Measurements from ENCODE around the gene WDFY3.
A peak's percentile ranks its signal among the peaks of the same experiment; 100 is the strongest.

Gene WDFY3

GRCh38 chr4:84912741-84913140, 53.7 kb downstream of the WDFY3 start:
- DNase-seq (ENCODE audit: low spot score): no peak

DNA sequence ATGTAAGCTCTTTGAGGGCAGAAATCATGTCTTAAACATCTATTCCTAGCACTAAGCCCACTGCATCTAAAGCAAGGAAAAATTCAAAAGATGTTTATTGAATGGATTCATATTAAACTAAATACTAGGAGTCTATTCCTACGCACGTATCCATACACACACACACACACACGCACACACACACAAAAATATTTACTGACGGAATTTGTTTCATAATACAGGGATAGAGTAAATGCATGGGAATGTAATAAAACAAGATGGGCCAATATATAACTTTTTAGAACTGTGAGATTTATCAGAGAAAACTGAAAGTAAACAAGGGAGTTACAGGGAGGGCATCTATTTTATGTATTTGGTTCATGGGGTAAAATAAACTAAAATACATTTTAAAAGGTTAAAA, 57.6 kb downstream of the WDFY3 start:
- DNase-seq (ENCODE audit: low spot score): no peak

DNA sequence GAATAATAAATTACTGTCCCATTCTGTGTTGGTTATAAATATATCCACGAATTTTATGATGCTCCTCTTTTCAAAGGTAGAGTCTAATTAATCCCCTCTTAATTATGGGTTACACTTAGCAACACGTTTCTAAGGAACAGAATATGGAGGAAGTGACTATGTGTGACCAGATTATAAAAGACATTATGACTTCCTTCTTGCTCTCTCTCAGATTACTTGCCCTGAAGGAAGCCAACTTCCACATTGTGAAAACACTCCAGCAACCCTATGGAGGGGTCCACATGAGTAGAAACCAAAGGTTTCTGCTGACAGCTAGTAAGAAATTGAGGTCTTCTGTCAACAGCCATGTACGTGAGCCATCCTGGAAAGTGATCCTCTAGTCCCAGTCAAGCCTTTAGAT, 59.3 kb downstream of the WDFY3 start:
- DNase-seq (ENCODE audit: low spot score): no peak

DNA sequence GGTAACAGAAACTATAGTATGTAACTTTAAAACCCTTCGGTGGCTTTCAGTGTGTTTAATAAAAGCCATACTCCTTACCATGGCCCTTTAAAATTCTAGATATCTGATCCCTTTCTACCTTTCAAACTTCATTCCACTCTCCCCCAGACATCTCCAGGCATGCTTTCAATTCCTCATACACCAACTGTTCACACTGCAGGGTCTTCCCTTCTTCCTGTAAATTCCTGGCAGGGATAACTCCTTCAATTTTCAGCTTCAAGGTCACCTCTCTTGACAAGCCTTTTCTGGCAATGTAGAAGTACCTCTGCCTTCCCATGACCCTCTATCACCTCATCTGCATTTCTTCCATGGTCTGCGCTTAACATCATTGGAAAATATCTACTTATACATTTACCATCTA, 60.8 kb downstream of the WDFY3 start:
- DNase-seq (ENCODE audit: low spot score): no peak

- DNase-seq (ENCODE audit: low spot score): no peak
Observed at GRCh38 chr4:84901740-84902281, 64.7 kb downstream of the WDFY3 start.

GRCh38 chr4:84901173-84901572, 65.3 kb downstream of the WDFY3 start:
- DNase-seq (ENCODE audit: low spot score): no peak

- no peak for DNase-seq (ENCODE audit: low spot score)
Observed at GRCh38 chr4:84899616-84900015, 66.9 kb downstream of the WDFY3 start.

GRCh38 chr4:84897516-84897915, 69.0 kb downstream of the WDFY3 start:
- DNase-seq (ENCODE audit: low spot score): no peak

DNA sequence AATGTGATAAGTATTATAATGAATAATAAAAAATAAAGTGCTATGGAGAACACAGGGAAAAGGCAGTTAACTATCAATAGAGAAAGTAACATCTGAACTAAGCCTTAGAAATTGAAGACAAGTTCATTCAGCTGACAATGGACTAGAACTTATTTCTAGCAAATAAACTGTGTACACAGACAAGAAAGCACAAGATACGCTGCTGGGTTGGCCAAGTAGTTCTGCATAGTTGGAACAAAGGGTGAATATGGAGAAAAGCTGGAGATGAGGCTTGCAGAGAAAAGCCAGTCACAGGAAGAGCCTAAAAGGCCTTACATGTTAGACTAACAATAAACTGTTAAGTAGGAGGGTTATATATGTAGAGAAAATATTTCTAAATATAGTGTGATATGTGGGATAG, 71.2 kb downstream of the WDFY3 start:
- no peak for DNase-seq (ENCODE audit: low spot score)

- no peak for DNase-seq (ENCODE audit: low spot score)
Observed at GRCh38 chr4:84894621-84895020, 71.9 kb downstream of the WDFY3 start.

- no peak for DNase-seq (ENCODE audit: low spot score)
Observed at GRCh38 chr4:84892950-84893349, 73.5 kb downstream of the WDFY3 start.

- no peak for DNase-seq (ENCODE audit: low spot score)
Observed at GRCh38 chr4:84887824-84888223, 78.7 kb downstream of the WDFY3 start.

- DNase-seq (ENCODE audit: low spot score): no peak
Observed at GRCh38 chr4:84879651-84880200, 86.8 kb downstream of the WDFY3 start.

- no peak for DNase-seq (ENCODE audit: low spot score)
Observed at GRCh38 chr4:84878546-84878945, 87.9 kb downstream of the WDFY3 start.

GRCh38 chr4:84878090-84878489, 88.4 kb downstream of the WDFY3 start:
- peak; percentile 52 for DNase-seq (ENCODE audit: low spot score)

DNA sequence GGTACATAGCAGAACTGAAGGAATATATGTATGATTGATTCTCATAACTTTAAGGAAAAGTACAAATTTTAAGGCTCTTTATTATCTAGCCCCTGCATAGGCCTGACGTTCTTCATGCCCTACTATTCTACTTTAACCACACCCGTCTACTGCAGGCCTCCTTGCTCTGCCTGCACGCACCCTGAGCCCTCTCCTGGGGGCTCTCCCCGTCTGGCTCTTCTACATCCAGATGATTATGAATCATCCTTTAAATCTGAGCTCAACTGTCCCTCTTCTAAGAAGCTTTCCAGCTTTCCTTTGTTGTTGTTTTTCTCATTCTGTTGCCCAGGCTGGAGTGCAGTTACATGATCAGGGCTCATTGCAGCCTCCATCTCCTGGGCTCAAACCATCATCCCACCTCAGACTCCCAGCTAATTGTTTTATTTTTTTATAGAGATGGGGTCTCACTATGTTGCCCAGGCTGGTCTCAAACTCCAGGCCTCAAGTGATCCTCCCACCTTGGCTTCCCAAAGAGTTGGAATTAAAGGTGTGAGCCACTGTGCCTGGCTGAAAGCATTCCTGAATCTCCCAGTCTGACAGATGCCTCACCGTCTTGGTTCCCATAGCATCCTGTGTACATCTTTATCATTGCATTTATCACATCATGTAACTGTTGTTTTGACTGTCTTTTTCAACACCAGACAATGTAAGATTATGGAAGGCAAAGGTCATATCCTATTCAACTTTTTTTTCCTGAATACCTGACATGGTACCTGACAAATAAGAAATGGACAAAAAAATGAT, 89.2 kb downstream of the WDFY3 start:
- no peak for DNase-seq (ENCODE audit: low spot score)

DNA sequence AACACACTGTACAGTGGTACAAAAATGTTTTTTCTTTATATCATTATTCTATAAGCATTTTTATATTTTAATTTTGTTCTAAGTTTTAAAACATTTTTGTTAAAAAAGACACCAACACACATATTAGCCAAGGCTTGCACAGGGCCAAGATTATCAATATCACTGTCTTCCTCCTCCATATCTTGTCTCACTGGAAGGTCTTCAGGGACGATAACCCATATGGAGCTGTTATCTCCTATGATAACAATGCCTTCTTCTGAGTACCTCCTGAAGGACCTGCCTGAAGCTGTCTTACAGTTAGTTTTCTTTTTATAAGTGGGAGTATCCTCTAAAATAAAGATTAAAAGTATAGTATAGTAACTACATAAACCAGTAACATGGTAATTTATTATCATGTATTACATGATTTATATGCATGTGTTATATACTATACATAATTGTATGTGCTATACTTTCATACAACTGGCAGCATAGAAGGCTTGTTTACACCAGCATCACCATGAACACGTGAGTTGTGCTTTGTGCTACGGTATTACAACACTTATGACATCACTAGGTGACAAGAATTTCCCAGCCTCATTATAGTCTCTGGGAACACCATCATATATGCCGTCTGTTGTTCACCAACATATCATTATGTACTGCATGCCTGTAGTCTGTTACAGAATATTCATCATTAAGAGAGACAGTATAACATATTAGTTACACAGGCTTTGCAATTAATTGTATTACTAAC, 90.7 kb downstream of the WDFY3 start:
- no peak for DNase-seq (ENCODE audit: low spot score)

GRCh38 chr4:84874619-84875018, 91.9 kb downstream of the WDFY3 start:
- no peak for DNase-seq (ENCODE audit: low spot score)

DNA sequence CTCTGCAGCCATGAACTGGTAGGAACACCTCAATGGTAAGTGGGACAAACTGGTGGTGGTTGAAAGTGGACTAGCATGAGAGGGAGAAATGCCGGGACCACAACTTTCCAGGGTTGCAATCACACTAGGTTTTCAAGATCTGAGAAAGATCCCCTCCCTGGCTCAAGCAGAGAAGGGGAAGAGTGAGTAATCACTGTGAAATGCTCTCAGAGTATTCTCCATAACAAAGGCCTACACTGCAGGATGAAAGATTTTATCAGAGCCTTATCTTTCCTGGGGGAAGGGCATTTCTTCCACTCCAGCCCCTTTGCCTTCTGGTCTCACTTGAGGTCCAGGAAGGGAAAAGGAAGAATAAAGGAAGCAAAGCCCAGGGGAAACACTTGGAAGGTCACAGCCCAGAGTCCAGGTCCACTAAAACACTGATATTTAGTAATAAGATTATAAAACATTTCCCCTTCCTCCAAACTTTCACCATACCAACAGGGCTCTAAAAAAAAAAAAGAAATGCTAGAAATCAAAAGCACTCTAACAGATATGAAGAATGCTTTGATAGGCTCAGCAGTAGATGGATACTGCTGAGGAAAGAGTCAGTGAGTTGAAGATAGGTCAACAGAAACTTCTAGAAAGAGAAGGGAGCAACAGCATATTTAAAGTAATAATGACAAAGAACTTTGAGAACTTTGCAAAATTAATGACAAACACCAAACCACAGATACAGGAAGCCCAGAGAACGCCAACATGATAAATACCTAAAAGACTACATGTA, 95.9 kb downstream of the WDFY3 start:
- peak; percentile 51 for DNase-seq (ENCODE audit: low spot score)

- no peak for DNase-seq (ENCODE audit: low spot score)
Observed at GRCh38 chr4:84866295-84866694, 100.2 kb downstream of the WDFY3 start.

DNA sequence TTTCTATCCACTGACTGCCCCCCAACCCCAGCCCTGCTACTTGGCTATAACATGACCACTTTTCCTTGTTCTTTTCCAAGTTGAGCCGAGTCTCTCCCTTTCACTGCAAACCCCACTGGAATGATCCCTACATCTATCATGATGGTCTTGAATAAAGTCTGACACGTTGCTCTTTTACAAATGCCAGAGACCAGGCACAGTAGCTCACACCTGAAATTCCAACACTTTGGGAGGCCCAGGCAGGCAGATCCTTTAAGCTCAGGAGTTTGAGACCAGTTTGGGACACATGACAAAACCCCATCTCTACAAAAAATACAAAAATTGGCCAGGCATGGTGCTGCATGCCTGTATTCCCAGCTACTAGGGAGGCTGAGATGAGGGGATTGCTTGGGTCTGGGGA, 100.9 kb downstream of the WDFY3 start:
- DNase-seq (ENCODE audit: low spot score): no peak

GRCh38 chr4:84862064-84862463, 104.4 kb downstream of the WDFY3 start:
- DNase-seq (ENCODE audit: low spot score): no peak
